Measurements from ENCODE around the gene ARL3.

DNA sequence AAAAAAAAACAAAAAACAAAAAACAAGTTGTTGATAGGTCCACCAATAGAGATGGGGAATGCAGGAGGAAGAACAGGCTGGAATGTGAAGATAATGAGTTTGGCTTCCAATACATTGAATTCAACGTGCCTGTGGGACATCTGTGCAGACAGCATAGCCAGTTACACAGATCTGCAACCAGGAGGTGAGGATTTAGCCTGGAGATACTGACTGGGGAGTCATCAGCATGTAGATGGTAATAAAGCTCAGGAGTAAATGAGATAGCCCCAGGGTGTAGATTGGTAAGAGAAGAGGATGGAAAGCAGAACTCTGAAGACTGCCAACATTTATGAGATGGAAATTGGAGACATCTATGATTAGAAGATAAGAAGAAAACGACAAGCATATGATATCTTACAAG is 74.7 kb downstream of the ARL3 start:
- TF ChIP-seq CTCF (IDR thresholded peaks at IDR 0.05) (no peak), SIN3A (IDR thresholded peaks at IDR 0.05; ENCODE audit: borderline replicate concordance, insufficient read depth, low read depth, low read length) (no peak)
- TF ChIP-seq, protein P1, sequence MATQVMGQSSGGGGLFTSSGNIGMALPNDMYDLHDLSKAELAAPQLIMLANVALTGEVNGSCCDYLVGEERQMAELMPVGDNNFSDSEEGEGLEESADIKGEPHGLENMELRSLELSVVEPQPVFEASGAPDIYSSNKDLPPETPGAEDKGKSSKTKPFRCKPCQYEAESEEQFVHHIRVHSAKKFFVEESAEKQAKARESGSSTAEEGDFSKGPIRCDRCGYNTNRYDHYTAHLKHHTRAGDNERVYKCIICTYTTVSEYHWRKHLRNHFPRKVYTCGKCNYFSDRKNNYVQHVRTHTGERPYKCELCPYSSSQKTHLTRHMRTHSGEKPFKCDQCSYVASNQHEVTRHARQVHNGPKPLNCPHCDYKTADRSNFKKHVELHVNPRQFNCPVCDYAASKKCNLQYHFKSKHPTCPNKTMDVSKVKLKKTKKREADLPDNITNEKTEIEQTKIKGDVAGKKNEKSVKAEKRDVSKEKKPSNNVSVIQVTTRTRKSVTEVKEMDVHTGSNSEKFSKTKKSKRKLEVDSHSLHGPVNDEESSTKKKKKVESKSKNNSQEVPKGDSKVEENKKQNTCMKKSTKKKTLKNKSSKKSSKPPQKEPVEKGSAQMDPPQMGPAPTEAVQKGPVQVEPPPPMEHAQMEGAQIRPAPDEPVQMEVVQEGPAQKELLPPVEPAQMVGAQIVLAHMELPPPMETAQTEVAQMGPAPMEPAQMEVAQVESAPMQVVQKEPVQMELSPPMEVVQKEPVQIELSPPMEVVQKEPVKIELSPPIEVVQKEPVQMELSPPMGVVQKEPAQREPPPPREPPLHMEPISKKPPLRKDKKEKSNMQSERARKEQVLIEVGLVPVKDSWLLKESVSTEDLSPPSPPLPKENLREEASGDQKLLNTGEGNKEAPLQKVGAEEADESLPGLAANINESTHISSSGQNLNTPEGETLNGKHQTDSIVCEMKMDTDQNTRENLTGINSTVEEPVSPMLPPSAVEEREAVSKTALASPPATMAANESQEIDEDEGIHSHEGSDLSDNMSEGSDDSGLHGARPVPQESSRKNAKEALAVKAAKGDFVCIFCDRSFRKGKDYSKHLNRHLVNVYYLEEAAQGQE (IDR thresholded peaks at IDR 0.05; ENCODE audit: insufficient read depth in 1 of 2, low read depth in 2 of 2, low read length in 1 of 2), result no peak
